Neural cell (in vitro differentiated cells): Measurements from ENCODE around the gene ENO4. TPM values are rescaled to one million over a fixed set of nuclear protein-coding genes. Genes with fewer than 3 reads are reported as not detected.

ENCODE experiments used
- H2AFZ ChIP-seq: fragments of 200-600, 300-800 bp; sonication (generic), shearing (Covaris generic); 2 replicates; pipeline ENCODE4 v1.6.0; 2014; ENCODE audit warnings: low read depth, mild to moderate bottlenecking, antibody characterized with exemption, low read length, moderate library complexity
- H3F3A ChIP-seq: fragments of 200-600 bp; shearing (Covaris generic); 2 replicates; pipeline ENCODE4 v1.6.1; 2016; ENCODE audit warnings: mild to moderate bottlenecking, moderate library complexity, mixed read lengths, antibody characterized with exemption, low read length; ENCODE audit not compliant: insufficient read depth, poor library complexity, severe bottlenecking
- H3K27ac ChIP-seq: fragments of 200-600, 300-800 bp; sonication (generic), shearing (Covaris generic); 2 replicates; pipeline ENCODE4 v1.5.1; 2014; ENCODE audit warnings: mild to moderate bottlenecking, low read length, moderate library complexity
- H3K27me3 ChIP-seq: fragments of 300-800, 200-600 bp; sonication (generic), shearing (Covaris generic); 2 replicates; pipeline ENCODE4 v1.6.0; 2014; ENCODE audit warnings: mild to moderate bottlenecking, low read depth, low read length, moderate library complexity; ENCODE audit not compliant: insufficient read depth
- H3K36me3 ChIP-seq: fragments of 300-800, 200-600 bp; sonication (generic), shearing (Covaris generic); 2 replicates; pipeline ENCODE4 v1.5.1; 2014; ENCODE audit warnings: mild to moderate bottlenecking, antibody characterized with exemption, low read length, moderate library complexity; ENCODE audit not compliant: insufficient read depth
- H3K4me2 ChIP-seq: fragments of 300-800, 200-600 bp; sonication (generic), shearing (Covaris generic); 2 replicates; pipeline ENCODE4 v1.6.0; 2014; ENCODE audit warnings: mild to moderate bottlenecking, low read length
- H3K4me3 ChIP-seq: fragments of 300-800, 200-600 bp; sonication (generic), shearing (Covaris generic); 2 replicates; pipeline ENCODE4 v1.5.1; 2014; ENCODE audit warnings: mild to moderate bottlenecking, low read length, moderate library complexity
- H3K79me2 ChIP-seq: fragments of 200-600 bp; shearing (Covaris generic); replicated peaks from 2 replicates; pipeline ENCODE4 v1.6.0; 2014; ENCODE audit warnings: mild to moderate bottlenecking, low read length, moderate library complexity; ENCODE audit not compliant: insufficient read depth
- H3K9ac ChIP-seq: fragments of 300-800, 200-600 bp; sonication (generic), shearing (Covaris generic); 2 replicates; pipeline ENCODE4 v1.6.1; 2016; ENCODE audit warnings: mild to moderate bottlenecking, low read length, mixed read lengths
- H3K9me2 ChIP-seq: fragments of 200-600 bp; shearing (Covaris generic); 2 replicates; pipeline ENCODE4 v1.6.1; 2016; ENCODE audit warnings: mild to moderate bottlenecking, low read length, mixed read lengths; ENCODE audit not compliant: insufficient read depth
- H3K9me3 ChIP-seq: fragments of 200-600, 300-800 bp; sonication (generic), shearing (Covaris generic); 2 replicates; pipeline ENCODE4 v1.6.1; 2016; ENCODE audit warnings: mild to moderate bottlenecking, mixed run types, low read length, moderate library complexity, mixed read lengths
- H4K20me1 ChIP-seq: fragments of 200-600 bp; shearing (Covaris generic); 2 replicates; pipeline ENCODE4 v1.6.1; 2016; ENCODE audit warnings: mild to moderate bottlenecking, mixed run types; ENCODE audit not compliant: insufficient read depth
- CTCF ChIP-seq: fragments of 450-650 bp; IDR thresholded peaks from 2 replicates; pipeline ENCODE4 v1.5.1; 2014; ENCODE audit warnings: antibody characterized with exemption, mild to moderate bottlenecking, moderate library complexity; ENCODE audit not compliant: poor library complexity, severe bottlenecking
- EP300 ChIP-seq: fragments of 450-650 bp; conservative IDR thresholded peaks from 2 replicates; pipeline ENCODE4 v1.6.1; 2014; ENCODE audit warnings: antibody characterized with exemption, mild to moderate bottlenecking, moderate library complexity; ENCODE audit not compliant: poor library complexity, severe bottlenecking
- EZH2 ChIP-seq: fragments of 200-600, 300-800 bp; shearing (Covaris generic), sonication (generic); IDR thresholded peaks from 2 replicates; pipeline ENCODE4 v1.6.1; 2014; ENCODE audit warnings: antibody characterized with exemption, low read length, borderline replicate concordance, mild to moderate bottlenecking; ENCODE audit not compliant: insufficient read depth, poor library complexity, severe bottlenecking
- MXI1 ChIP-seq: fragments of 450-650 bp; conservative IDR thresholded peaks from 2 replicates; pipeline ENCODE4 v1.6.1; 2014; ENCODE audit warnings: antibody characterized with exemption, mild to moderate bottlenecking; ENCODE audit not compliant: poor library complexity, severe bottlenecking
- POLR2AphosphoS5 ChIP-seq: IDR thresholded peaks from 2 replicates; pipeline ENCODE4 v1.6.1; 2012
- RAD21 ChIP-seq: fragments of 450-650 bp; conservative IDR thresholded peaks from 2 replicates; pipeline ENCODE4 v1.6.1; 2014; ENCODE audit warnings: antibody characterized with exemption, mild to moderate bottlenecking, moderate library complexity
- REST ChIP-seq: IDR thresholded peaks from 2 replicates; pipeline ENCODE4 v1.6.1; 2012; ENCODE audit warnings: borderline replicate concordance
- SMC3 ChIP-seq: fragments of 450-650 bp; conservative IDR thresholded peaks from 2 replicates; pipeline ENCODE4 v1.6.1; 2014; ENCODE audit warnings: antibody characterized with exemption, mild to moderate bottlenecking, moderate library complexity; ENCODE audit not compliant: poor library complexity
- TAF1 ChIP-seq: IDR thresholded peaks from 2 replicates; pipeline ENCODE4 v1.6.1; 2012; ENCODE audit warnings: low read depth
- polyA plus RNA-seq: library from polyadenylated mRNA; depleted of rRNA; stranded (reverse); fragments of >200 nt; gene quantifications from 2 replicates; pipeline ENCODE4 v1.2.3, GENCODE V29; 2014

The ENO4 gene
- polyA plus RNA-seq, 1 donor from 2014 or later = 0.51 TPM

- Histone ChIP-seq H3K9ac (no peak overlapping the region), H3K27me3 (no peaks in the 10 kb centered on the region), H3K27ac (no peak overlapping the region), H3K36me3 (peaks cover 6% of the 10 kb centered on the region), H3K9me3 (no peaks in the 10 kb centered on the region), H3F3A (no peaks in the 10 kb centered on the region), H2AFZ (no peak overlapping the region), H3K79me2 (no peaks in the 10 kb centered on the region), H4K20me1 (no peaks in the 10 kb centered on the region), H3K4me2 (no peak overlapping the region), H3K9me2 (no peaks in the 10 kb centered on the region), H3K4me3 (no peak overlapping the region)
- no peak for TF ChIP-seq REST
- TF ChIP-seq TAF1 = no peak
- TF ChIP-seq RAD21 = no peak
- no peak for TF ChIP-seq EP300
- TF ChIP-seq MXI1 = no peak
- TF ChIP-seq SMC3 = no peak
- no peak for TF ChIP-seq POLR2AphosphoS5
- TF ChIP-seq EZH2 = no peak
- TF ChIP-seq CTCF = no peak
Observed at GRCh38 chr10:116912162-116912561, 62.9 kb downstream of the ENO4 start.

GRCh38 chr10:116913695-116914094, 64.4 kb downstream of the ENO4 start:
- TF ChIP-seq SMC3 = no peak
- no peak for TF ChIP-seq REST
- no peak for TF ChIP-seq POLR2AphosphoS5
- TF ChIP-seq MXI1 = no peak
- no peak for TF ChIP-seq EP300
- TF ChIP-seq TAF1 = no peak
- TF ChIP-seq RAD21 = no peak
- TF ChIP-seq EZH2 = no peak
- no peak for TF ChIP-seq CTCF
- no peak overlapping the region for H3K27ac ChIP-seq

More at GRCh38 chr10:116913695-116914094, 64.4 kb downstream of the ENO4 start:
- Histone ChIP-seq H3K36me3 (peaks cover 6% of the 10 kb centered on the region), H3K9ac (no peak overlapping the region), H3K9me2 (no peaks in the 10 kb centered on the region), H3K79me2 (no peaks in the 10 kb centered on the region), H4K20me1 (no peaks in the 10 kb centered on the region), H3K4me3 (no peak overlapping the region), H3F3A (no peaks in the 10 kb centered on the region), H3K4me2 (no peak overlapping the region), H3K27me3 (no peaks in the 10 kb centered on the region), H2AFZ (no peak overlapping the region), H3K9me3 (no peaks in the 10 kb centered on the region)
